GM19463 (cell line): ENCODE data around the gene RAB3A.

Source experiments
- ATAC-seq: cut with Tn5 transposase; IDR thresholded peaks from one replicate; pipeline ENCODE4 v1.9.1; 2021; ENCODE audit warnings: mild to moderate bottlenecking, moderate library complexity; ENCODE audit not compliant: unreplicated experiment

RAB3A gene

GRCh38 chr19:18203863-18204393 lies at the start of gene RAB3A:
RAB3A (minus strand) TSS chr19:18204042; CDS start chr19:18202740, 1,302 bp downstream.
- peak; percentile 89 for ATAC-seq

DNA sequence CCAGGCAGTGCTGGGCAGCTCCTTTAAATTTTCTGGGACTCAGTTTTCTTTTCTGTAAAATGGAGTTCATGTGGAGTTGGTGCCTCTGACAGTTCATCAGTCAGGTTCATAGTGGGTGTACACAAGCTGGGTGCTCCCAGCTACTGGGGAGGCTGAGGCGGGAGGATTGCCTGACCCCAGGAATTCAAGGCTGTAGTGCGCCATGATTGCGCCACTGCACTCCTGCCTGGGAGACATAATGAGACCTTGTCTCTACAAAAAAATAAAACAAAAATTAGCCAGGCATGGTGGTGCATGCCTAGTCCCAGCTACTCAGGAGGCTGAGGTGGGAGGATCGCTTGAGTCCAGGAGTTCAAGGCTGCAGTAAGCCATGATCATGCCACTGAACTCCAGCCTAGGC lies 49.3 kb upstream of the RAB3A start:
- ATAC-seq = no peak

DNA sequence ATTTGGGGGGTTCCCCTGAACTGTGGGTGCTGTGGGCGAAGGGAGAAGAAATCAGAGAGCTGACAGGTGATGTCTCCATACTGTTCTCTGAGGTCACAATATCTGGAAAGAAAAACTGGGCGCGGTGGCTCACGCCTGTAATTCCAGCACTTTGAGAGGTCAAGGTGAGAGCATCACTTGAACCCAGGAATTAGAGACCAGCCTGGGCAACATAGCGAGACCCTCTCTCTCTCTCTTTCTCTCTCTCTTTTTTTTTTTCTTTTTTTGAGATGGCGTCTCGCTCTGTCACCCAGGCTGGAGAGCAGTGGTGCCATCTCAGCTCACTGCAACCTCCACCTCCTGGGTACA lies 48.5 kb upstream of the RAB3A start:
- no peak for ATAC-seq

DNA sequence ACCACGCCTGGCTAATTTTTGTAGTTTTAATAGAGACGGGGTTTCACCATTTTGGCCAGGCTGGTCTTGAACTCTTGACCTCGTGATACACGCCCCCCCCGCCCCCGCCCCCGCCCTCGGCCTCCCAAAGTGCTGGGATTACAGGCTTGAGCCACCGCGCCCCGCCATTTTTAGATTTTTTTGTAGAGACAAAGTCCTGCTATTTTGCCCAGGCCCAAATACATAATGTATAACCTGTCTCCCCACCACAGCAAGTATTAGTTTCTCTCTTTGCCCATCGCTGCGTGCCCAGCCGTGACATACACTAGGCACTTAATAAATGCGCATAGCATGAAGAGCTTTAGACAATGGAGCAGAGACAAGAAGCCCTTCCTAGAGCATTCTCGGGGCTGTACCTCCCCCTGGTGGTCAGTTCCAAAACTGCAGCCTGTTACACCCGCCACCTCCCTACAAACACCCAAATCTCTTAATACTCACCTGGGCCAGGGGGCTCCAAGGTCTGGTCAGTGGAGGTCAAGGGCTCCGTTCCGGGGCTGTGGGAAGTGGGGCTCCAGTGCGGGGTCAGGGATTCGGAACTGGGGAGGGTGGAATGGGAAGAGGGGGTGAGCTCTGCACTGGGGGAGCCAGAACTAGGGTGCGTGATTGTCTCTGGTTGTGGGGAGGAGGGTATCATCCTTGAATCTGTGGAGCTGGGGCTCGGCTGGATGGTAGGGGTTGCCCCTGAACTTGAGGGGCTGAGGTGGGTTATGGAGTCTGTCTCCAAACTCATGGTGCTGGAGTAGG lies 47.9 kb upstream of the RAB3A start:
- no peak for ATAC-seq

DNA sequence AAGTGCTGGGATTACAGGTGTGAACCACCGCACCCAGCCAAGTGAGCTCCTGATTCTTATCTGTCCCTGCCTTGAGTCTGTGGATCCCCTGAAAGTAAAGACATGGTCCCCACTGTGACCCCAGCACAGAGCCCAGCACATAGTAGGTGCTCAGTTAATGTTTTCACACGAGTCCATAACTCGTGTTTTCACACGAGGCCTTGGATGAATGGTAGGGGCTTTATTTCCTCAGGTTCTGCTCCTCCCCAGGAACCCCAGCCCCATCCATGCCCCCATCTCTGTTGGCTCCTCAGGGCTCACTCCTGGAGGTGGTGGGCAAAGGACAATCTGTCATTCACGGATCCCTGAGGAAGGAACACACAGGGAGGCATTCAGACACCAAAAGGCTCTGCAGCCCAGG lies 46.0 kb upstream of the RAB3A start:
- ATAC-seq = no peak

DNA sequence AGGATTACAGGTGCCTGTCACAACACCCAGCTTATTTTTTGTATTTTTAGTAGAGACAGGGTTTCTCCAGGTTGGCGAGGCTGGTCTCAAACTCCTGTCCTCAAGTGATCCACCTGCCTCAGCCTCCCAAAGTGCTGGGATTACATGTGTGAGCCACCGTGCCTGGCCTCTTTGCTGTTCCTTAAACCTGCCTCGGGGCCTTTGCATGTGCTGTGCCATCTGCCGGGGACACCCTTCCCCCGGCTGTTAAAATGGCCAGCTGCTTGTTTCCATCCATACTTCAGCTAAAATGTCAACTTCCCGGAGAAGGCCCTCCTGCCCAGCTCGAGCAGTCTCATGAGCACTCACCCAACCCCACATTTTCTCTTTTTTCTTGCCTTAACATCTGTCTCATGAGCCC lies 41.5 kb upstream of the RAB3A start:
- ATAC-seq = no peak

DNA sequence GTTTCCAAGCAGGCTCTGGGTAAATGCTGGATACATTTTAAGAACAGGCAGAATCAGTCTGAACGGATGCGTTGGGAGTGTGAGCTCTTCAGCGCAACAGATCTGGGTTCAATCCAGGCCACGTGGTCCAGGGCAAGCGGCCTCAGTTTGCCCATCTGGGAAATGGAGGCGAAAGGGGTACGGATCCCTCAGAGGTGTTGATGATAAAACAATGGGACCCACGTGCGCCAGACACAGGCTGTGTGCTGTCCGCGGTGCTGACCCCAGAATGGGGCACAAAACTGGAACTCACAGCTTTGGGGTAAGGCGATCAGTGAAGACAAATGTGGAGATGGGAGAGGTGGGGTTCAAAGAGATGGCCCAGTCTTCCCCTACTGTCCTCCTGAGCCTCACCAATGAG lies 35.5 kb upstream of the RAB3A start:
- no peak for ATAC-seq

- ATAC-seq = no peak
These were observed 30.4 kb upstream of the RAB3A start for GRCh38 chr19:18234194-18234593.

- ATAC-seq = no peak
These were observed 29.5 kb upstream of the RAB3A start for GRCh38 chr19:18233224-18233825.

DNA sequence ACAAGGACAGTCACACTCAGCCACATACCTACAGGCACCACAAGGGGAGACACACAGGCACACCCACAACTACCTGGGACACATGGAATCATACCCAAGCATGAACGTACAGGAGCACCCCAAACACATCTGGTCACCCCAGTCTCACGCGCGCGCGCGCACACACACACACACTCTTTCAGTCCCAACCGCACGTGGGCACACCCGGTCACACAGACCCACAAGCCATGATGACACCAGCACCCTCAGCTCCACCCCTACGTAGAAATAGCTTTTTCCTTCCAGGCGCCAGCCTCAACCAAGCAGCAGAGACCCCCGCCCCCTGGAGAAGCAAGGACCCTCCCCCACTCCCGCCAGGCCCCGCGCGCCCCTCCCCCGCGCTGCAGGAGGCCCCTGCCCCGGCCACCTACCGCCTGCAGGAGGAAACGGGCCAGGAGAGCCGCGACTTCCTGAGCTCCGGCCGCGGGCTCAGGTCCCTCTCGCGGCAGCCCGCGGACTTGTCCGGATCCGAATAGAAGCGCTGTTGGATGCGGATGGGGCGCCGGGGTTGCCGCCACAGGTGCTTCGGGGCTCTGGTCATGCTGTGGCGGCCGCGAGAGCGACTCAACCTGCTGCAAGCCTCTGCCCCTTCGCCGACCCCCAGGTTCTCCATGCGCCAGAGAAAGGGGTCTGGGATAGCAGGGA lies 28.8 kb upstream of the RAB3A start:
- ATAC-seq = no peak

DNA sequence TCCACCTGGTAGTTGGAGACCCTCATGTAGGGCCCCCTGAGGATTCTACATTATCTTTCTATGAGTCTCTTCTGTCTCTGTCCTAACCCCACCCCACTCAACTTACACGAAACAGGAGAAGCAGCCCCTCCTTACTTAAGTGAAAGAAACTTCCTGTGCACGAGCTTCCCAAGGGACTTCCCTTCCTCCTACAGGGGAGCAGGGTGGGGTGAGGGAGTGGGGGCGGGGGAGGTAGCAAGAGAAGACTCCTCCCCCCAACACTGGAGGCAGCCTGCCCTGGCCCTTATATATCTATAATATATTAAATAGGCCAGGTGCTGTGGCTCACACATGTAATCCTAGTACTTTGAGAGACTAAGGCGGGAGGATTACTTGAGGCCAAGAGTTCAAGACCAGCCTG lies 27.9 kb upstream of the RAB3A start:
- no peak for ATAC-seq

GRCh38 chr19:18230941-18231734 lies 27.3 kb upstream of the RAB3A start:
- ATAC-seq = no peak

DNA sequence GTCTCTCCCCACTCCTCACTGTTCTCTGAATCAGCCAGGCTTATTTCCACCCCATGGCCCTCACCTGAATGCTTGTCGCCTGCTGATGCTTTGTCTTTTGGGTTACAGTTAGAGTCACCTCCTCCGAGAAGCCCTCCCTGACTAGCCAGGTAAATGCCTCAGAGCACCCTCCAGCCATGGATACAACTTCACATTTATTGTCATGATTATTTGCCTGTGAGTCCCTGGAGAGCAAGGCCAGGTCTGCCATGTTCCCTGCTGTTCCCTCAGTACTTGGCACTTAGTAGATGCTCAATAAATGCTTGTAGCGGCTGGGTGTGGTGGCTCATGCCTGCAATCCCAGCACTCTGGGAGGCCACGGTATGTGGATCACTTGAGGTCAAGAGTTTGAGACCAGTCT lies 26.1 kb upstream of the RAB3A start:
- no peak for ATAC-seq

DNA sequence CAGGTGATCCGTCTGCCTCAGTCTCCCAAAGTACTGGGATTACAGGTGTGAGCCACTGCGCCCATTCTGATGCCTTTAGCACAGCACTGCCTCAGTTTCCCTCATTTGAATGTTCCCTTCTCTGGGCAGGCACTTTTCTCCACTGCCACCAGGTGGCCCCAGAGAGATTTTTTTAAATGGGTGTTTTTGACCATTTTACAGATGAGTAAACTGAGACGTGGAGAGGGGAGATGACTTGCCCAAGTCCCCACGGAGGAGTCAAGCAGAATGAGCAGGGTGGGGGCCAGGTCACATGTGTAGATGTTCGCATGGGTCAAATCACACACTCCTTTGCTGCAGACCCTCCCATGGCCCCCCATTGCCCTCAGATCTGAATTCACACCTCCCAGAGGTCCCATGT lies 25.6 kb upstream of the RAB3A start:
- no peak for ATAC-seq

DNA sequence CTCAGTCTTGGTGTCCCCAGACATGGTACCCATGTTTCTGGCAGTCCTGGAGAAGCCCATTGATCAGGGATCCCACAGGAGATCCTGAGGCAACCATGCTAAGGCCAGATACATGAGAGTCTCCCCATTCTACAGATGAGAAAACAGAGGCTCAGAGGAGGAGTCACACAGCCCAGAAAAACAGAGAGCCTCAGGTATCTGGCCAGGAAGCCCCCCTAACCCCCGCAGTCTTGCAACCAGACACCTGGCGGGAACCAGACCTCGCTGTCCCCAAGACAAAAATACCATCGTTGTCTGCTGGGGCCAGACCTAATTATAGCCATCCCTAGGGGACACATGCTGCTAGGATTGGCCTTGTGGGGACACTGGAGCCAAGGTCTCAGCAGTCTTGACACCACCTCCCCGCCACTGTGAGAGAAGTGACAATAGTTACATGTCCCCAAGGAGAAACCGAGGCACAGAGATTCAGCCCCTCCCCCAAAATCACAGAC lies 24.0 kb upstream of the RAB3A start:
- ATAC-seq = no peak

- no peak for ATAC-seq
These were observed 23.3 kb upstream of the RAB3A start for GRCh38 chr19:18226956-18227780.

DNA sequence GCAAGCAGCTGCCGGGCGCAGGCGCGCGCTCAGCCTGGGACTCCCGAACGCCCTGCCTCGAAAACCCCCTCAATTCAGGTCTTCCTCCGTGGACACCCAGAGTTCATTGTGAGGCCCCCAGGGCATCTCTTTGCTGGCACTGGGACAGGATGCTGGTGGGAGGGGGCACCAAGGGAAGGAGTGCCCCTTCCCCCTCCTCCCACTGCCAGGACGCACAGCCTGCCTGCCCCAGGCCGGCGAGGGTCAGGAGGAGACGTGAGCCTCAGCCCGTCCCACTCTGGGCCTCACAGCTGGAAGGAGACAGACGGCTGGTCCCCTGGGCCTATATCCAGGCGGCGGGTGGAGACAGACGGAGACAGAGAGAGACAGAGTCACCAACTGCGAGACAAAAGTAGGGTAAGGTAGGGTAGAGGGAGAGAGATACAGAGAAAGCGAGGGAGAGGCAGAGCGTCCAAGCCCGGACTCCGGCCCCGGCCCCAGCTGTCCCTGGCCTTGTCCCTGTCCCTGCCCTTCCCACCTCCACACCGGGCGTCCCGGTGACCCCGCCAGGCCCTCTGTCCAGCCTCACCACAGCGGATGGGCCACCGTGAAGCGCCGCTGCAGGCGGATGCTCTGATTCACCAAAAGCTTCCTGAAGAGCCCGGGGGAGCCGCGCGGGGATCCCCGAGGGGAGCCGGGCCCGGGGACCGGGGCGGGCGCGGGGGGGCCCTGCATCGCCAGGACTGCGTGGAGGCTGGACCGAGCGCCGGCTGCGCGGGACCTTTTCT lies 22.0 kb upstream of the RAB3A start, which contains the start of gene PDE4C:
Gene PDE4C (minus strand): TSS at position 737 of the 767 bp plus-strand sequence. CDS start 23 bp downstream, at position 714.
- ATAC-seq = no peak

DNA sequence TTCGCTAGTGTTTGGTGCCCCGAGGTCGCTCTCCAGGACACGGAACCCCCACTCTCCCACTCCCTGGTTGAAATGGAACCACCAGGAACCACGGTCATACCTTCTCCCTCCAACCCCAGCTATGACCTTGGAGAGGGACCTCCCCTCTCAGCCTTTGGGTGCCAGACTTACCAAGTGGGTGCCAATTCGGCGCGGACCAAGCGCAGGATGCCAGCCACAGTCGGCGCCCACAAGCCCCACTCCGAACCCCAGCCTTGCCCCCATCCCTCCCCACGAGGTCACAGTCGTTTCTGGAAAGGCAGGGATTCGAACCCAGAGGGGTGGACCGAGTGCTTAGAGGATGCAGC lies 21.5 kb upstream of the RAB3A start:
- no peak for ATAC-seq
